K562 (cell line): Measurements from ENCODE around the gene SH3TC1. TPM values are rescaled to one million over a fixed set of nuclear protein-coding genes. Genes with fewer than 3 reads are reported as not detected.

Source experiments
- E2F5 ChIP-seq: sonication (generic); formaldehyde crosslinking; IDR thresholded peaks from 2 replicates; pipeline ENCODE4 v1.8.0; 2022; ENCODE audit warnings: mild to moderate bottlenecking, missing genetic modification reagents
- EZH2 ChIP-seq: IDR thresholded peaks from 2 replicates; pipeline ENCODE4 v1.6.1; 2012; ENCODE audit warnings: low read depth, mild to moderate bottlenecking, inconsistent platforms, low read length, borderline replicate concordance
- HMGXB4 ChIP-seq: sonication (generic); formaldehyde crosslinking; IDR thresholded peaks from 2 replicates; pipeline ENCODE4 v1.8.1; 2023; ENCODE audit warnings: mild to moderate bottlenecking, missing genetic modification reagents
- NR2C2 ChIP-seq, 2 experiments: fragments of 200-800 bp in 1 of 2; sonication (Bioruptor generic) in 1 of 2; sonication (generic) in 1 of 2; formaldehyde crosslinking in 1 of 2; IDR thresholded peaks; 2 replicates each; pipeline versions ENCODE4 v1.6.1 to v1.8.0; 2016 to 2022; ENCODE audit warnings: mild to moderate bottlenecking in 1 of 2, missing compliant biosample characterization in 1 of 2, missing genetic modification characterization in 1 of 2, missing genetic modification reagents in 1 of 2
- PCBP1 ChIP-seq: fragments of 200-400 bp; formaldehyde crosslinking; IDR thresholded peaks from 2 replicates; pipeline ENCODE4 v1.6.1; 2018; ENCODE audit warnings: mild to moderate bottlenecking, low read depth, low read length; ENCODE audit not compliant: poor library complexity, severe bottlenecking
- TAF9B ChIP-seq: fragments of 450-650 bp; IDR thresholded peaks from 2 replicates; pipeline ENCODE4 v1.6.1; 2018; ENCODE audit warnings: mild to moderate bottlenecking; ENCODE audit not compliant: partially characterized antibody
- ZNF311 ChIP-seq: fragments of 250-450 bp; sonication (Bioruptor Pico); IDR thresholded peaks from 2 replicates; pipeline ENCODE4 v1.4.0; 2020; ENCODE audit warnings: mild to moderate bottlenecking, moderate library complexity
- ZNF518B ChIP-seq: fragments of 250-450 bp; sonication (Bioruptor Pico); IDR thresholded peaks from 2 replicates; pipeline ENCODE4 v1.5.0; 2021; ENCODE audit warnings: mild to moderate bottlenecking, moderate library complexity
- ZNF76 ChIP-seq: fragments of 250-450 bp; sonication (Bioruptor Pico); IDR thresholded peaks from 2 replicates; pipeline ENCODE4 v1.4.0; 2020; ENCODE audit warnings: mild to moderate bottlenecking, moderate library complexity, borderline replicate concordance
- polyA plus RNA-seq, 8 experiments: library from polyadenylated mRNA; depleted of rRNA in 4 of 8; stranded (reverse) in 5 of 8; unstranded in 3 of 8; fragments of >200 nt; fragmentation: Nextera tagmentation in 2 of 8; fragmentation: Illumina TruSeq in 1 of 8; extraction: Ambion mirVana in 2 of 8; extraction: Trizol in 1 of 8; gene quantifications; 2 replicates each; pipeline versions ENCODE4 v1.2.1 to v1.2.3, GENCODE V29; 2011 to 2014; ENCODE audit warnings: inconsistent platforms in 1 of 8, missing spikeins in 1 of 8
- total RNA-seq, 7 experiments: library from RNA; depleted of rRNA in 6 of 7; stranded (reverse); fragments of >200 nt in 6 of 7; fragmentation: Illumina TruSeq in 2 of 7; extraction: Trizol in 2 of 7; gene quantifications; 2 replicates each; pipeline versions ENCODE4 v1.2.1 to v1.2.3, GENCODE V29; 2011 to 2021; ENCODE audit warnings: low replicate concordance in 1 of 7

Gene SH3TC1
- total and polyA plus RNA-seq, 9 of the 15 experiments (the other 6 are each of a cell fraction or from before 2014, with no cell fraction given), result 0.04 to 2.1 (median 0.48) TPM; not detected in 1

DNA sequence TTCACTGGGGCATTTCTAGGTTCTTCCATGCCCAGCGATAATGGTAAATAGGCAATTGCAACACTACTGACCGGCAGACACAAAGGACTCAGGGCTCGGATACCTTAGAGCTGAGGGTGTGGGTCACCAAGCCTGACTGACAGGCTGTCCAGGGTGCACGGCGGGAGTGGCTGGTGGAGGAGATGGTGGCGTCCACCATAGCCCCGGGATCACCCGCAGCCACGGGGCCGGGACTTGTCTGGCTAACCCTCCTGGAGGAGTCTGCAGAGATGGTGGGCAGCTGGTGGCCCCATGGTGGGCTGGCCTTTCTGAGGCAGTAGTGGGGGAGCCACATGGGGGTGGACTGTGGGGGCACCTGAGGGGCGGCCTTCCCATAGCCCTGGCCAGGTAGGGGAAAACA is 28.7 kb upstream of the SH3TC1 start (continued):
- TF ChIP-seq HMGXB4 (CRISPR knock-in tag), result no peak
- TF ChIP-seq NR2C2 (CRISPR knock-in tag; IDR thresholded peaks at IDR 0.05), result no peak
- TF ChIP-seq NR2C2 (tag; IDR thresholded peaks at IDR 0.05), result no peak
- TF ChIP-seq EZH2, result no peak
- no peak for TF ChIP-seq PCBP1
- TF ChIP-seq E2F5 (CRISPR knock-in tag), result no peak
- no peak for TF ChIP-seq ZNF518B (CRISPR knock-in tag)
- no peak for TF ChIP-seq TAF9B
- TF ChIP-seq ZNF76 (CRISPR knock-in tag), result no peak
- TF ChIP-seq ZNF311 (CRISPR knock-in tag), result no peak
